Breast epithelium (tissue), 3 donors: ENCODE results near the gene APOL6.

Source experiments
- CTCF ChIP-seq, 3 donors: fragments of 450-650 bp; IDR thresholded peaks; one replicate each; pipeline ENCODE4 v1.5.1; 2016 to 2017; ENCODE audit warnings: antibody characterized with exemption in 3 of 3, mild to moderate bottlenecking in 3 of 3, moderate library complexity in 3 of 3
- POLR2A ChIP-seq: fragments of 450-650 bp; IDR thresholded peaks from one replicate; pipeline ENCODE4 v1.6.1; 2016; ENCODE audit warnings: antibody characterized with exemption, mild to moderate bottlenecking, moderate library complexity
- POLR2AphosphoS5 ChIP-seq, 3 donors: sonication (generic); formaldehyde crosslinking; IDR thresholded peaks; one replicate each; pipeline ENCODE4 v1.6.1; 2017; ENCODE audit warnings: antibody characterized with exemption in 3 of 3

GRCh38 chr22:35703861-35704584, 55.8 kb downstream of the APOL6 start:
- TF ChIP-seq CTCF (IDR thresholded peaks at IDR 0.05) (no peak), POLR2AphosphoS5 (IDR thresholded peaks at IDR 0.05) (no peak), POLR2A (no peak)
